Stimulated activated effector memory CD8-positive, alpha-beta T cell treated with anti-CD3 and anti-CD28 coated beads, Interleukin-12 subunit alpha, Interleukin-12 subunit beta, amount 100 ng/mL, for 72 hours (primary cell): ENCODE data around the gene GALNT12.

ENCODE experiments used
- ATAC-seq: fragments of 150-1000 bp; cut with Tn5 transposase; 2 replicates; pipeline ENCODE4 v1.10.0; 2021
- DNase-seq, 2 donors: peaks; one replicate each; pipeline ENCODE4 v3.0.0; 2021 to 2022; ENCODE audit warnings: low spot score in 2 of 2
- H3K27ac Mint-ChIP-seq: one replicate; pipeline ENCODE4 v1.8.0; 2022; ENCODE audit warnings: mild to moderate bottlenecking, mixed read lengths
- H3K36me3 Mint-ChIP-seq: one replicate; pipeline ENCODE4 v1.8.0; 2022; ENCODE audit warnings: mild to moderate bottlenecking, mixed read lengths
- H3K4me1 Mint-ChIP-seq: one replicate; pipeline ENCODE4 v1.8.0; 2022; ENCODE audit warnings: mixed read lengths
- H3K4me3 Mint-ChIP-seq: one replicate; pipeline ENCODE4 v1.8.0; 2022; ENCODE audit warnings: mild to moderate bottlenecking, mixed read lengths
- H3K9me3 Mint-ChIP-seq: one replicate; pipeline ENCODE4 v1.8.0; 2022; ENCODE audit warnings: mixed read lengths

The GALNT12 gene, protein sequence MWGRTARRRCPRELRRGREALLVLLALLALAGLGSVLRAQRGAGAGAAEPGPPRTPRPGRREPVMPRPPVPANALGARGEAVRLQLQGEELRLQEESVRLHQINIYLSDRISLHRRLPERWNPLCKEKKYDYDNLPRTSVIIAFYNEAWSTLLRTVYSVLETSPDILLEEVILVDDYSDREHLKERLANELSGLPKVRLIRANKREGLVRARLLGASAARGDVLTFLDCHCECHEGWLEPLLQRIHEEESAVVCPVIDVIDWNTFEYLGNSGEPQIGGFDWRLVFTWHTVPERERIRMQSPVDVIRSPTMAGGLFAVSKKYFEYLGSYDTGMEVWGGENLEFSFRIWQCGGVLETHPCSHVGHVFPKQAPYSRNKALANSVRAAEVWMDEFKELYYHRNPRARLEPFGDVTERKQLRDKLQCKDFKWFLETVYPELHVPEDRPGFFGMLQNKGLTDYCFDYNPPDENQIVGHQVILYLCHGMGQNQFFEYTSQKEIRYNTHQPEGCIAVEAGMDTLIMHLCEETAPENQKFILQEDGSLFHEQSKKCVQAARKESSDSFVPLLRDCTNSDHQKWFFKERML

DNA sequence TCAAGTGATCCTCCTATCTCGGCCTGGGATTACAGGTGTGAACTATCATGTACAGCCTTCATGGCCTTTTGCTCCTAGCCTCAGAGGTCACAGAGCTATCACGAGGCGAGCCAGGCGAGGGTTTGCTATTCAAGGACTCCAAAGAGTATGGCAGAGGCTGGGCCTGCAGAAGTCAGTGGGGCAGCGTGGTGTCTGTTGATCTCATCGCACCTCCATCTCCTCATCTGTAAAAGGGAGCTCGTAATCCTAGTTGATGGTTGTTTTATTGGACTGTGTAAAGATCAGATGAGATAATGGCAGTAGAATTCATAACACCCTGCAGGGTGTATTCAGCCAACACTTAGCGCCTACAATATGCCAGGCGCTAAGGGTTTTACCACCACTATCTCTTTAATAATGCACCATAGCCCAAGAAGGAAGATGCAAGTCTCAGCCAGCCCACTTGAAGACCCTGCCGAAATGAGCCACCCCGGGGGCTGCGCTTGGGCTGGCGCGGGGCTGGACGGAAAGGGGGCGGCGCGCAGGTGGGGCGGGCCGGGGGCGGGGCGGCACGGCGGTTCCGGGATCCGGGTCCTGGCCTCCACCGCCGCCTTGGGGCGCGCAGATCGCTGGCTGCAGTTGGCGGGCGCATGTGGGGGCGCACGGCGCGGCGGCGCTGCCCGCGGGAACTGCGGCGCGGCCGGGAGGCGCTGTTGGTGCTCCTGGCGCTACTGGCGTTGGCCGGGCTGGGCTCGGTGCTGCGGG lies at the start of gene GALNT12:
GALNT12 (plus strand) TSS at position 601 of the 744 bp plus-strand sequence; CDS start at position 630, 29 bp downstream.
- H3K4me1 Mint-ChIP-seq, result peaks cover 39% of the 10 kb centered on the region
- DNase-seq (peak; percentile 31 to 69), ATAC-seq (peak; percentile 69)
- H3K9me3 Mint-ChIP-seq, result no peaks in the 10 kb centered on the region
- H3K4me3 Mint-ChIP-seq, result peak within 1 kb of the TSS; percentile 76
- H3K36me3 Mint-ChIP-seq, result peaks cover 5% of the 10 kb centered on the region
- H3K27ac Mint-ChIP-seq, result peak within 1 kb of the TSS; percentile 12

DNA sequence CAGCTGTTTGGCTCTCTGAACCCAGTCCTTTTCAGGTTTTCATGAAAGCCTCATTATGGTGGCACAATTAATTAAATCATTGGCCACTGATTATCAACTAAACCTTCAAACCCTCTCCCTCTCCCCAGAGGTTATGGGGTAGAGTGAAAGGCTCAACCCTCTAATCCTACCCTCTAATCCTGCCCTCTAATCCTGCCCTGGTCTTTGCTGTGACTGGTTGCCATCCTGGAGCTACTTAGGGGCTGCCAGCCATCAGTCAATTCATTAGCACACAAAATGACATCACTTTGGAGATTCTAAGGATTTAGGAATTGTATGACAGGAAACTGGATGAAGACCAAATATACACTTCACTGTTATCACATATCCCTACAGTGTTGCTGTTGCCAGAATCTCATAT lies 47.2 kb upstream of the GALNT12 start:
- Mint-ChIP-seq H3K36me3 (no peaks in the 10 kb centered on the region), H3K4me3 (no peak overlapping the region), H3K4me1 (no peaks in the 10 kb centered on the region), H3K9me3 (no peaks in the 10 kb centered on the region), H3K27ac (no peak overlapping the region)
- ATAC-seq, result no peak
- DNase-seq, result no peak

DNA sequence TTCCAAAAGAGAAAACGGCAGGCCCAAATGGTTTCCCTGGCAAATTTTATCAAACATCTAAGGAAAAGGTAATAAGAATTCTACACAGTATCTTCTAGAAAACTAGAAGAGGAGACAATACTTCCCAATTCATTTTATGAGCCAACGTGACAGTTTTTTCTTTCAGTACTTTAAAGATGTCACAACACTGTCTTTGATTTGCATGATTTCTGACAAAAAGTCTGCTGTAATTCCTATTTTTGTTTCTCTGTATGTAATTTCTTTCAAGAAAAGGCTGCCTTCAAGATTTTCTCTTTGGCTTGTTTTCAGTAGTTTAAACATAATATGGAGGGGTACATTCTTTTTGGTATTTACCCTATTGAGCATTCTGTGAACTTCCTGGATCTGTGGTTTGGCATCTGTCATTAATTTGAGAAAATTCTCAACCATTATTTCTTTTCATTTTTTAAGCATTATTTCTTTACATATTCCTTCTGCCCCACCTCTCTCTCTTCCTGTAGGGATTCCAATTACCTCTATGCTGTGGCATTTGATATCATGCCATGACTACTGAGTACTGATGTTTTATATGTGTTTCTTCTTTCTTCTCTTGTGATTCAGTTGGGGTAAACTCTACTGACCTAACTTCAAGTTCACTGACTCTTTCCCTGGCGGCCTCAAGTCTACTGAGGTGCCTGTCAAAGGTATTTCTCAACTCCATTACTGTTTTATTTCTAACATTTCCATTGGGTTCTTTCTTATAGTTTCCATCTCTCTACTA lies 43.3 kb upstream of the GALNT12 start:
- H3K4me1 Mint-ChIP-seq, result no peaks in the 10 kb centered on the region
- H3K27ac Mint-ChIP-seq, result no peak overlapping the region
- ATAC-seq, result no peak
- DNase-seq, result no peak
- H3K4me3 Mint-ChIP-seq, result no peak overlapping the region
- no peaks in the 10 kb centered on the region for H3K9me3 Mint-ChIP-seq
- no peaks in the 10 kb centered on the region for H3K36me3 Mint-ChIP-seq

DNA sequence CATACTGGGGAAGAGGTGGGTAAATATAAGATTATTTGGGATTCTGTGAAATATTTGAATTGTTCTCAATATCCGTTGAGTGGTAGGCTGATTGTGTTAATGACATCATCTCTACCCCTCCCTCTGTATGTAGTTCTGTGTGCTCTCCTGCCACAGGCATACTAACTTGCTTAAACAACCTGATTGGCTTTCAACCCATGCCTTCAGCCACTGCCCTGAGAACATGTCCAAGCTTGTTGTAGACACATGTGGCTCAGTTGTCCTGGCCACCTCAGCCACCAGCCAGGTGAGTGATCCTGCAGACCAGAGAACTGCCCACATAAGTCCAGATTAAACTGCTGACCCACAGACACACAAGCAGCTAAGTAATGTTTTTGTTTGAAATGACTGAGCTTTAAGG lies 42.2 kb upstream of the GALNT12 start:
- Mint-ChIP-seq H3K4me1 (no peaks in the 10 kb centered on the region), H3K36me3 (peaks cover 4% of the 10 kb centered on the region), H3K4me3 (no peak overlapping the region), H3K9me3 (no peaks in the 10 kb centered on the region), H3K27ac (no peak overlapping the region)
- DNase-seq (no peak), ATAC-seq (no peak)

DNA sequence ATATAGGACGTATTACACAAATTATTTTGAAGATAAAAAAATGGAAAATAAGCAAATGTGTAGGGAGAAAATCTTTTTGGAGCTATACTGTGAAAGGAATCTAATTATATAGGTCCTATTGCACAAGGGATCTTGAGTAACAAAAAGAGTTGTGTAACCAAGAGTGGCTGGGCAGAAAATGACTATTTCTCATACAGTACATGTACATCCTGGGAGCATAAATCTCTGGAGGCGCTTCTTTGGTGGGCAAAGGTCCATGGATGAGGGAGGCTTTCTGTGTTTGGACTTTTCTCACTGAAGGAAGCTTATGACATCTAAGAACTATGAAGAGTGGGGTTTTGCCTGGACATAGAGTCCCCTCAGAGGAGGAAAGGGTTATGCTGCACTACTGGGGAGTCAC lies 40.9 kb upstream of the GALNT12 start:
- Mint-ChIP-seq H3K9me3 (no peaks in the 10 kb centered on the region), H3K27ac (no peak overlapping the region), H3K36me3 (peaks cover 9% of the 10 kb centered on the region), H3K4me3 (no peak overlapping the region), H3K4me1 (no peaks in the 10 kb centered on the region)
- ATAC-seq, result no peak
- no peak for DNase-seq

DNA sequence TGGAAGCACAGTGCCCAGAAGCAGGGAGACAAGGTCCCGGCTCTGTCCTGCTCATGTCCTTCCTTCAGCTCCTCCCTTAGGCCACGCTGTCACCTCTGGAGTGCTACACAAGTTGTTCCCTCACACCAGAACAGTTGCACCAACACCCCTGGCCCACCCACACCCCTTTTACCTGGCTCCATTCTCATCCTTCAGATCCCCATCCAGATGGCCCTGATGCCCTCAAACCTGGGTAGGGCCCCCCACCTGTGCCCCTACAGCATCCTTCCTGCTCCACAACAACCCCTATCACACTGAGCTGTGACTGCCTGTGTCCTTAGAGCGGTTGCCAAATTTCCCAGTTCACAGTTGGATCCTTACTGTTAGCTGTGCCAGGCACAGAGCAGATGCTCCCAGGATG lies 40.3 kb upstream of the GALNT12 start:
- no peak for ATAC-seq
- Mint-ChIP-seq H3K9me3 (no peaks in the 10 kb centered on the region), H3K27ac (no peak overlapping the region), H3K4me1 (no peaks in the 10 kb centered on the region), H3K4me3 (no peak overlapping the region), H3K36me3 (peaks cover 12% of the 10 kb centered on the region)
- DNase-seq, result no peak

DNA sequence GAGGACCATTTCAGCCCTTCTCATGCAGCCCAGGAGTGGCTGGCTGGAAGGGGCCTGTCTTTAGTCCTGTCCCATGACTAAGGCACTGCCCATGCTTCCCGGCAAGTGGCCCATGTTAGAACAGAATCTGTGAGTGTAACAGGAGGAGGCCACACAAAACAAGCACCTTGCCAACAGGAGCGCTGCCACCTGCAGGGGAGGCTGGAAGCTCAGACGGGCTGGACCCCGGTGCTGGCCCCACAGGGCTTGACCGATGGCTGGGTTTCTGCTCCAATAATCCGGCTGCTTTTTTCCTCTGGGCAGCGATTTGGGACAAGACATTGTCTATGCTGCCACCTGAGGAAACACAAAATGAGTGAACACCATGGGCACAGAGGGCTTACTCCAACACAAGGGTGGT lies 39.6 kb upstream of the GALNT12 start:
- no peaks in the 10 kb centered on the region for H3K9me3 Mint-ChIP-seq
- ATAC-seq, result no peak
- H3K27ac Mint-ChIP-seq, result no peak overlapping the region
- no peak overlapping the region for H3K4me3 Mint-ChIP-seq
- no peak for DNase-seq
- H3K4me1 Mint-ChIP-seq, result no peaks in the 10 kb centered on the region
- H3K36me3 Mint-ChIP-seq, result peaks cover 12% of the 10 kb centered on the region

DNA sequence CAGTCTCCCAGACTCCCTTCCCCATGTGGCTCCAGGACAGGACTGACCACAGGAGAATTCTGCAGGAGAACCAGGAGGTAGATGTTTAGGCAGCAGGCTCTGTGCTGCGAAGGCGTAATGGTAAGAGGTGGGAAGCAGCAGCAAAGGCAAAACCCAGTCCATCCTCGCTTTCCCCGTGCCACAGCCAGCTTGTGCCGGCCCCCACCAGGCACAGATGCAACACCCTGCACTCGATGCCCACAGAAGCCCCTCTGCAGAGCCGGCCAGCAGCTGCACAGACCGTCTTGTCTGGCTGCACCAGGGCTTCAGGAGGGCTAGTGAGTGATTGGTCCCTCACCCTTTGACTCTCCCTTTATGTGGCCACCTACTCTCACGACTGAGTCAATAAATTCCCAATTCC lies 39.1 kb upstream of the GALNT12 start:
- Mint-ChIP-seq H3K4me3 (no peak overlapping the region), H3K27ac (no peak overlapping the region)

DNA sequence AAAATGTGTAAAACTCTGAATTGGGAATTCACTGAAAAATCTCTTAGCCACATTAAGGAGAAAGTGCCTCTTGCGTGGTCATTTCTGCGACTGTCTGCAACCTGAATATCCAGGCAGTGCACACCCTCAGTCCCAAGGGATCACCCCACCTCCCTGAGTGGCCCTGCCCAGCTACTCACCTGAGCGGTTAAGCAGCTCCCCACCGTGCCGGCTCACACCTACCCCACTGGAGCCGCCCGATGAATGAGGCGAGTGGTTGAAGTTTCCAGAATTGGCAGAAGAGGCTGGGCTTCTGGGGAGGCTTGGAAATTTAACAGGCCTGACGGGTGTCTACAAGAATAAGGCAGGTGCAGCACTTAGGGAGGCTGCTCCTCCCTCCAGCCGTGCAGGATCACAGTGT lies 36.8 kb upstream of the GALNT12 start:
- no peaks in the 10 kb centered on the region for H3K4me1 Mint-ChIP-seq
- H3K27ac Mint-ChIP-seq, result no peak overlapping the region
- H3K4me3 Mint-ChIP-seq, result no peak overlapping the region
- no peaks in the 10 kb centered on the region for H3K9me3 Mint-ChIP-seq
- peaks cover 19% of the 10 kb centered on the region for H3K36me3 Mint-ChIP-seq
- DNase-seq (no peak), ATAC-seq (no peak)

More for the DNA sequence above, 39.1 kb upstream of the GALNT12 start:
- peaks cover 13% of the 10 kb centered on the region for H3K36me3 Mint-ChIP-seq
- H3K9me3 Mint-ChIP-seq, result no peaks in the 10 kb centered on the region
- DNase-seq (no peak), ATAC-seq (no peak)
- H3K4me1 Mint-ChIP-seq, result no peaks in the 10 kb centered on the region

DNA sequence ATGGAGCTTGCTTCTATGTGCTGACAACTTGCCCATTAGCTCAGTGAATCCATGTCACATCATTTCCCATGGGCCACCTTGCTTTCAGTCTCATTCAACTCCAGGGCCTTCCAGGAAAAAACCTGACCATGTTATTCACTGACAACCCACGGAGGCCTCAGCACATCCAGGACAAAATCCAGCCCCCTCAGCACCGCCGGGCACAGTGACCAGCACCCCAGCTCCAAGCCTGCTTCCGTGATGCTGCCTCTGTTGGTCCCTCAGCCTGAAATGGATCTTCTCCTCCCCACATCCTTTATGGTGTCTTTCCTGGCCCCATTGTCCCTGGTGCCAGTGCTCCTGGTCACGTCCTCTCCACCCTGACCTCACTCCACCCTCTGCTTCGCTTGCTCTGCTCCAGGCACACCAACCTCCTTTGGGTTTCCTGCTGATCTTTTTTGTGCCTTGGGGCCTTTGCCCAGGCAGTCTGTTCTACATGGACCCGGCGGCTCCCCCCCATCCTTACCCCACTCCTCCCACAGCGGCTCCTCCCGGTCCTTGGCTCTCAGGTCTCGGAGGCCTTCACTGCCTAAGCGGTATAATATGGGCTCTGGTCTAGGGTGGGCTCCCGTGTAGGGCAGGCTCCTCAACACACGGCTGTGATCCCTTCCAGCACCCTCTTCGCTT lies 36.1 kb upstream of the GALNT12 start:
- DNase-seq, result no peak
- no peaks in the 10 kb centered on the region for H3K9me3 Mint-ChIP-seq
- H3K36me3 Mint-ChIP-seq, result peaks cover 19% of the 10 kb centered on the region
- H3K4me3 Mint-ChIP-seq, result no peak overlapping the region
- H3K27ac Mint-ChIP-seq, result no peak overlapping the region
- ATAC-seq, result no peak
- H3K4me1 Mint-ChIP-seq, result no peaks in the 10 kb centered on the region

DNA sequence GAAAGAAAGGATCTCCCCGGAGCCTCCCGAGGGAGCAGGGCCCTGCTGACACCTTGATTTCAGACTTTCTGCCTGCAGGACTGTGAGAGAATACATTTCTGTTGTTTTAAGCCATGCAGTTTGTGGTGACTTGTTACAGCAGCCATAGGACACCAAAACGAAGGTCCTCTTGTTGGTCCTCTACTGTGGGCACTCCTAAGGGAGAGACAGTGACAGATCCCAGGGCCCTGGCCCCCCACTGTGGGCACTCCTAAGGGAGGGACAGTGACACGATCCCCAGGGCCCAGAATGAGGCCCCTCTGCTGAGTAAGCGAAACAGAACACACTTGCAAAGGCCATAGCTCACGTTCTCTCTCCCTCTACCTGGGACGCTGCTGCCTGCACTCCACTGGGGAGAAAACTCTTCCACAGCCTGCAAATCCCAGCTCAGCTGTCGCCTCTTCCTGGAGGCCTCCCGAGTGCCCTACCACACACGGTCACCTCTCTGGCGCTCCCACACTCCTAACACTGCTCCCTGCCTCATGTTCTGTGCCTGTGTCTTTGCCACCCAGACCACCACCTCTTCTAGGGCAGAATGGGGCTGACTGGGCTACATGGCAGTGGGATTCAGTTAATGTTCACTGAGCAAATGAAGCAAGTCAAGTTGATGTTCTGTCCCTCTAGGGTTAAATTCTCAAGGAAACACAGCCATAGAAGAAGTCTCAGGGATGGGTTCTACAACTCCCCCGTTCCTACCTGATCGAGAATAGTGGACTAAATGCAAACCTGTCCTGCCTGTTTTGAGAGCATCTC lies 34.9 kb upstream of the GALNT12 start:
- H3K4me1 Mint-ChIP-seq, result no peaks in the 10 kb centered on the region
- DNase-seq, result peak in 1 of 2 donors; percentile 20
- H3K4me3 Mint-ChIP-seq, result no peak overlapping the region
- no peak for ATAC-seq
- no peaks in the 10 kb centered on the region for H3K9me3 Mint-ChIP-seq
- no peak overlapping the region for H3K27ac Mint-ChIP-seq
- H3K36me3 Mint-ChIP-seq, result peaks cover 19% of the 10 kb centered on the region

DNA sequence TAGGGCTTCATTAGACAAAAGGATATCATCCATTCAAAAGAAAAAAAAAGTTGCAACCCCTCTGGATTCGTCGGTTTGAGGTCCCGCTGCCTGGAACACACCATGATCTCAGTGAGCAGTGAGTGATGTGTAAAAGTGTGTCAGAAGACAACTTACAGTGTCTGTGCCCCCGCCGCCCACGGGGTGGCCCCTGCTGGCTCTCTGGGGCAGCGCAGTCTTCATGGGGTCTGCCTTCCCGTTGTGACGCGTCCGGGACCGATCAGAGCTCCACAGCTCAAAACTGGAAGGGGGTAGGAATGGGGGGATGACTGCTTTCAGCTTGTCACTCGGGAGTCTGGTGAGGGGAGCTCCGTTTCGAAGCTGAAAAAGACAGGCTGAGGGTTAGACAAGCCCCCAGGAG lies 33.7 kb upstream of the GALNT12 start:
- ATAC-seq (no peak), DNase-seq (peak in 1 of 2 donors; percentile 18)
- Mint-ChIP-seq H3K4me3 (no peak overlapping the region), H3K27ac (peak overlapping the region; percentile 15), H3K9me3 (no peaks in the 10 kb centered on the region), H3K4me1 (no peaks in the 10 kb centered on the region), H3K36me3 (peaks cover 19% of the 10 kb centered on the region)

DNA sequence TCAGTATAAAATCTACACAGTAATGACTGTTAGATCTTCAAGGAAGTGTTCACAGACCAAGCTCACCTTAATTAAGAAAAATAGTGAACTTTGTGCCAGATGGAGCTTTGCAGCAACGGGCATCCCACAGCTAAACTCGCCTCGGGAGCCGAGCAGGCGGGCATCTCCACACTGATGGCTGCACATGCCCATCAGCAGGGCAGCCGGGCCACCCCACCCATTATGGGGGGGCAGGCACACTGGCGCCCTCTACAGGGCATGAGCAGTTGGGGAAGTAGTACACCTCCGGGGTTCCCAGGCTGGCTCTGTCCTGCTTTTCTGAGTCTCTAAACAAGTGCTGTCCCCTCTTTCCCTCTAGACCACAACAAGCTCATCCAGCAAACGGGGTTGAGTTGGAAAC lies 32.7 kb upstream of the GALNT12 start:
- Mint-ChIP-seq H3K9me3 (no peaks in the 10 kb centered on the region), H3K36me3 (peaks cover 19% of the 10 kb centered on the region), H3K4me3 (no peak overlapping the region), H3K4me1 (no peaks in the 10 kb centered on the region), H3K27ac (no peak overlapping the region)
- peak in 1 of 2 donors; percentile 50 for DNase-seq
- ATAC-seq, result no peak

DNA sequence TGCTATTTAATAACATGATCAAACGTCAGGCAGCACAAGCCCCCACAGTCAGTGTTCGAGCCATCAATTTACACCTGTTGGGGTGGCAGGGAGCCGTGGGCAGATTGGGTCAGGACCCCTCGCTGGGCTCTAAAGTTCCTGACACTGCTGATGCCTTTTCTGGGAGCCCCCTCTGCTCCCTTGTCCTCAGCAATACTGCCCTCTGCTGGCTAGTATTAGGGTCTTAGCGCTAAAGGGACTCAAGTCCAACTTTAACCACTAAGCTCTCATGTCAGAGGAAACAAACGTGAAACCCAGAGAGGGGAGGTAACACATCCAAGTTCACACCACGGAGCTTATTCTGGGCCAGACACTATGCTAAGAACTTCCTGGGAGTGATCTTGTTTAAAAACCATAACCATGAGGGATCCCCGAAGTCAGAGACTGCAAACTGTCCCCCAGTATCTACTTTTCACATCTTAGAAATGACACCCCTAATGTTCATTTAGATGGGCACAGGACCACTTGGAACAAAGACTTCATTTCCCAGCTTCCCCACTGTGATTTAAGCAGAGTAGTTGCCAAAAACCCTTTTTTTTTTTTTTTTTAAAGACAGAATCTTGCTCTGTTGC lies 31.5 kb upstream of the GALNT12 start:
- DNase-seq (peak; percentile 25 to 64), ATAC-seq (peak; percentile 33)
- H3K36me3 Mint-ChIP-seq, result peaks cover 14% of the 10 kb centered on the region
- no peak overlapping the region for H3K4me3 Mint-ChIP-seq
- no peaks in the 10 kb centered on the region for H3K4me1 Mint-ChIP-seq
- no peaks in the 10 kb centered on the region for H3K9me3 Mint-ChIP-seq
- H3K27ac Mint-ChIP-seq, result no peak overlapping the region
